Subcutaneous abdominal adipose tissue (tissue), 5 donors: ENCODE measurements around the gene ANO4.

Experiments
- H3K27ac ChIP-seq: one replicate; pipeline ENCODE4 v1.7.0; 2013; ENCODE audit warnings: low read depth, mild to moderate bottlenecking, inconsistent platforms, low read length, moderate library complexity
- H3K27me3 ChIP-seq, 5 donors: one replicate each; pipeline ENCODE4 v1.7.0; 2013; ENCODE audit warnings: low read length in 5 of 5, inconsistent platforms in 1 of 5; ENCODE audit not compliant: control insufficient read depth in 5 of 5, insufficient read depth in 4 of 5
- H3K36me3 ChIP-seq, 5 donors: one replicate each; pipeline ENCODE4 v1.7.0; 2013; ENCODE audit warnings: low read length in 5 of 5; ENCODE audit not compliant: control insufficient read depth in 5 of 5, insufficient read depth in 5 of 5
- H3K4me1 ChIP-seq, 5 donors: one replicate each; pipeline ENCODE4 v1.7.0; 2013; ENCODE audit warnings: low read length in 5 of 5, mild to moderate bottlenecking in 3 of 5, moderate library complexity in 1 of 5; ENCODE audit not compliant: control insufficient read depth in 5 of 5, insufficient read depth in 5 of 5
- H3K4me3 ChIP-seq, 5 donors: one replicate each; pipeline ENCODE4 v1.7.0; 2013; ENCODE audit warnings: low read length in 5 of 5, low read depth in 1 of 5
- H3K9ac ChIP-seq, 5 donors: one replicate each; pipeline ENCODE4 v1.7.0; 2013; ENCODE audit warnings: low read length in 5 of 5, mild to moderate bottlenecking in 4 of 5, moderate library complexity in 3 of 5
- H3K9me3 ChIP-seq, 5 donors: one replicate each; pipeline ENCODE4 v1.7.0; 2013; ENCODE audit warnings: low read length in 5 of 5; ENCODE audit not compliant: control insufficient read depth in 5 of 5
- donor health status: healthy.
- donor health status: healthy.
- donor health status: healthy.
- donor health status: healthy.
- donor health status: healthy.

Gene ANO4

GRCh38 chr12:100794441-100795173, at the start of gene ANO4:
ANO4 (plus strand) TSS chr12:100794776; CDS start chr12:100901786, 107,010 bp downstream.
- Histone ChIP-seq H3K4me1 (no peaks in the 10 kb centered on the region), H3K36me3 (no peaks in the 10 kb centered on the region), H3K4me3 (no peak within 1 kb of the TSS), H3K9ac (no peak within 1 kb of the TSS), H3K27me3 (peaks cover 0 to 7% (median 5%) of the 10 kb centered on the region in 5 donors), H3K9me3 (no peaks in the 10 kb centered on the region), H3K27ac (no peak within 1 kb of the TSS)

DNA sequence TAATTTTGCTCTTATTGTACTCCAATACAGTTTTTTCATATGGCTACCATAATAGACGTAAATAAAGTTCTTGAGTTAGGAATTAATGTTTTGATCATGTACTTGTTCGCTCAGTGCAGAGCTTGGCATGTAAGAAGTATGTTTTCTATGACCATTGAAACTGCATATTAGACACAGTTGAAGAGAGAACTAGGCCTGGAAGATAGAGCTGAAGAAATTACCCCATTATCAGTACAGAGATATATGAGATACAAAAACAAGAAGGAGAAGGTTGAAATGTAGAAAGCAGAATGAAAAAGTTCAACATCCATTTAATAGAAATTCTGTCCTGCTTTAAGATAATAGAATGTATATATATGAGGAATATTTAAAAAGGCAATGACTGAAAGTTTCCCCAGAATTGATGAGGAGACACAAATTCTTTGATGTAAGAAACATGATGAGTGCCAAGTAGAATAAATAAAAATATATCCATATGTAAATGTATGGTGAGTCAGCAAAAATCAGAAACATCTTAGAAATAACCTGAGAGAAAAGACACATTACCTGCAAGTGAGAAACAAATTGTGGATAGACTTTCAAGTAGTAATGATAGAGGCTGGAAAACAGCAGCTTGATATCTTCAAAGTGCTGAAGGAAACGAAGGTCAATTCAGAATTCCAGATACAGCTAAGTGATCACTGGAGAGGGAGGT, 49.1 kb upstream of the ANO4 start:
- Histone ChIP-seq H3K4me3 (no peak overlapping the region), H3K36me3 (no peaks in the 10 kb centered on the region), H3K4me1 (no peaks in the 10 kb centered on the region), H3K9me3 (peaks cover 0 to 4% (median 0%) of the 10 kb centered on the region in 5 donors), H3K27me3 (no peaks in the 10 kb centered on the region), H3K27ac (no peak overlapping the region), H3K9ac (no peak overlapping the region)

GRCh38 chr12:100752841-100753240, 41.7 kb upstream of the ANO4 start:
- Histone ChIP-seq H3K9ac (no peak overlapping the region), H3K36me3 (no peaks in the 10 kb centered on the region), H3K27me3 (no peaks in the 10 kb centered on the region), H3K9me3 (peaks cover 2 to 8% (median 7%) of the 10 kb centered on the region in 5 donors), H3K4me3 (no peak overlapping the region), H3K4me1 (no peaks in the 10 kb centered on the region), H3K27ac (no peak overlapping the region)

- H3K36me3 ChIP-seq, result no peaks in the 10 kb centered on the region
- no peaks in the 10 kb centered on the region for H3K4me1 ChIP-seq
- H3K4me3 ChIP-seq, result no peak overlapping the region
- peaks cover 2 to 8% (median 7%) of the 10 kb centered on the region in 5 donors for H3K9me3 ChIP-seq
- no peaks in the 10 kb centered on the region for H3K27me3 ChIP-seq
- no peak overlapping the region for H3K9ac ChIP-seq
- no peak overlapping the region for H3K27ac ChIP-seq
These were observed 40.7 kb upstream of the ANO4 start for GRCh38 chr12:100753837-100754236.

GRCh38 chr12:100755186-100755585, 39.4 kb upstream of the ANO4 start:
- H3K27ac ChIP-seq, result no peak overlapping the region
- no peaks in the 10 kb centered on the region for H3K4me1 ChIP-seq
- H3K27me3 ChIP-seq, result no peaks in the 10 kb centered on the region
- H3K36me3 ChIP-seq, result no peaks in the 10 kb centered on the region
- no peak overlapping the region for H3K9ac ChIP-seq
- H3K9me3 ChIP-seq, result peaks cover 2 to 8% (median 7%) of the 10 kb centered on the region in 5 donors
- H3K4me3 ChIP-seq, result no peak overlapping the region

GRCh38 chr12:100758083-100758482, 36.5 kb upstream of the ANO4 start:
- H3K27me3 ChIP-seq, result peaks cover 0 to 3% (median 0%) of the 10 kb centered on the region in 5 donors
- H3K9ac ChIP-seq, result no peak overlapping the region
- no peaks in the 10 kb centered on the region for H3K36me3 ChIP-seq
- no peak overlapping the region for H3K4me3 ChIP-seq
- no peak overlapping the region for H3K27ac ChIP-seq
- H3K9me3 ChIP-seq, result peaks cover 0 to 3% (median 2%) of the 10 kb centered on the region in 5 donors
- no peaks in the 10 kb centered on the region for H3K4me1 ChIP-seq

- no peaks in the 10 kb centered on the region for H3K27me3 ChIP-seq
- H3K4me3 ChIP-seq, result no peak overlapping the region
- no peaks in the 10 kb centered on the region for H3K36me3 ChIP-seq
- peaks cover 0 to 6% (median 0%) of the 10 kb centered on the region in 5 donors for H3K9me3 ChIP-seq
- H3K4me1 ChIP-seq, result no peaks in the 10 kb centered on the region
- H3K27ac ChIP-seq, result no peak overlapping the region
- H3K9ac ChIP-seq, result no peak overlapping the region
These were observed 27.2 kb upstream of the ANO4 start for GRCh38 chr12:100767371-100767770.

- no peaks in the 10 kb centered on the region for H3K4me1 ChIP-seq
- no peaks in the 10 kb centered on the region for H3K27me3 ChIP-seq
- H3K27ac ChIP-seq, result no peak overlapping the region
- H3K9me3 ChIP-seq, result peaks cover 0 to 6% (median 0%) of the 10 kb centered on the region in 5 donors
- H3K4me3 ChIP-seq, result no peak overlapping the region
- H3K9ac ChIP-seq, result no peak overlapping the region
- H3K36me3 ChIP-seq, result no peaks in the 10 kb centered on the region
These were observed 26.6 kb upstream of the ANO4 start for GRCh38 chr12:100767950-100768349.

GRCh38 chr12:100778967-100779590, 15.5 kb upstream of the ANO4 start:
- no peaks in the 10 kb centered on the region for H3K9me3 ChIP-seq
- no peak overlapping the region for H3K4me3 ChIP-seq
- H3K36me3 ChIP-seq, result no peaks in the 10 kb centered on the region
- H3K4me1 ChIP-seq, result no peaks in the 10 kb centered on the region
- H3K27ac ChIP-seq, result no peak overlapping the region
- no peak overlapping the region for H3K9ac ChIP-seq
- peaks cover 0 to 5% (median 0%) of the 10 kb centered on the region in 5 donors for H3K27me3 ChIP-seq

GRCh38 chr12:100789146-100789545, 5.4 kb upstream of the ANO4 start:
- H3K9me3 ChIP-seq, result peaks cover 0 to 2% (median 0%) of the 10 kb centered on the region in 5 donors
- no peaks in the 10 kb centered on the region for H3K27me3 ChIP-seq
- no peaks in the 10 kb centered on the region for H3K4me1 ChIP-seq
- H3K27ac ChIP-seq, result no peak overlapping the region
- H3K36me3 ChIP-seq, result no peaks in the 10 kb centered on the region
- no peak overlapping the region for H3K9ac ChIP-seq
- no peak overlapping the region for H3K4me3 ChIP-seq
